Measurements from ENCODE around the gene SPACA5B.
"Not testable (repeated sequence)": the region's sequence is repeated elsewhere in the genome, so short reads cannot be mapped to it uniquely, and the experiment has no call there.

SPACA5B gene

GRCh38 chrX:48130326-48130725 lies at the start of gene SPACA5B:
Gene SPACA5B (plus strand): TSS chrX:48130626. CDS start chrX:48130688, 62 bp downstream.
- DNase-seq, result not testable (repeated sequence)

GRCh38 chrX:48083212-48083611 lies 47.2 kb upstream of the SPACA5B start:
- no peak for TF ChIP-seq POLR2A (IDR thresholded peaks at IDR 0.05; ENCODE audit: low read length)
- no peak for TF ChIP-seq GATA1 (IDR thresholded peaks at IDR 0.05; ENCODE audit: low read depth, low read length)
- peak; percentile 29 to 54 for DNase-seq

DNA sequence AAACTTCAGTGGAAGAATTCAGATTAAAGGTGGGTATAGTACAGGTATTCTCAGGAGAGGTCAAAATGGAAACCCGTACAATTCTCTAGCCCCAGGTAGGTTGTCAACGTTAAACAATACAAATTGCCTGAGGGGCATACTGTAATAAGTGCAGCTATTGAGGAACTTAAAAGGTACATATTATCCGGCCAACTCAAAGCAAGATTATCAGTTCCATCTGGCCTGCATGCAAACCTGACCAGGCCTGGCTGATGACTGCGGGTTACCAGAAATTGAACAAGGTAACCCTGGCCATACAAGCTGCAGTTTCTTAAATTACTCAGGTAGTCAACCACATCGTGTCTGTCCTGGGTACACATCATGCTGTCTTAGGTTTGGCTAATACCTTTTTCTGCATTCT lies 46.7 kb upstream of the SPACA5B start:
- TF ChIP-seq POLR2A (IDR thresholded peaks at IDR 0.05; ENCODE audit: low read length) (no peak), GATA1 (IDR thresholded peaks at IDR 0.05; ENCODE audit: low read depth, low read length) (no peak)
- no peak for DNase-seq

- TF ChIP-seq GATA1 (IDR thresholded peaks at IDR 0.05; ENCODE audit: low read depth, low read length) (no peak), POLR2A (IDR thresholded peaks at IDR 0.05; ENCODE audit: low read length) (no peak)
- DNase-seq, result no peak
These were observed 44.3 kb upstream of the SPACA5B start for GRCh38 chrX:48086082-48086481.

DNA sequence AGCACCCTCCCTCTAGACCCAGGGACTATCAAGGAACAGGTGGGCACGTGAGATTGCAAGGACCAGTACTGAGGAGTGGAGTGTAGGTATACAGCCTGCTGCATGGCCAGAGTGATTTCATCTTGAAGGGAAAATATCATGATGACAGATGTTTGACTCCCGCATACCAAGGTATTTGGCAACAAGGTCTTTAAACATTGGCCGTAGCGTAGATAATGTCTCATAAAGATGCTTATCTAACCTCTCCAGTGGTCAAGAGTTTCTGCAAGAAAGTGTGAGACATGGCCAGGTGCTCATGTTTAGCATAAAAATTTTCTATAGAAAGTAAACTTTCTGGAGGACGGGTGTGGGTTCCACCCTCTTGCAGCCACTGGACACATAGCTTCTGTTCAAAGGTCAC lies 40.3 kb upstream of the SPACA5B start:
- DNase-seq, result no peak
- TF ChIP-seq GATA1 (IDR thresholded peaks at IDR 0.05; ENCODE audit: low read depth, low read length), result no peak
- TF ChIP-seq POLR2A (IDR thresholded peaks at IDR 0.05; ENCODE audit: low read length), result no peak

DNA sequence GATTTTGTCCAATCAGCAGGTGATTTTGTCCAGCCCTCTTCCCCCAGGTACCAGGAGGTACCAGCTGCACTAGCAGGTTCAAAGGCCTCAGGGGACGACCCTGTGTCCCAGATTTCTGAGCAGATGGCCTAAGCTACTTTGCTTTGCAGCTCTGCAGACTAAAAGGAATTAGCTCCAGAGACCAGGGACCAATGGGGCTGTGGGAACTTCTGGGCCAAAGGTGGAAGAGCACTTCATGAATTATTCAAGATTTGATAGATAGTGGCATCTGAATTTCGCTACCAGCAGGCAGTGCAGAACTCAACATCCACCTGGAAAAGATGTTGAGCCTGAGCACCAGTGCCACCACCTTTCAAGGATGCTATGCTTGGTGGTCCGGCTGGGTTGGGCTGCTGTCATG lies 37.9 kb upstream of the SPACA5B start:
- DNase-seq, result not testable (repeated sequence)

DNA sequence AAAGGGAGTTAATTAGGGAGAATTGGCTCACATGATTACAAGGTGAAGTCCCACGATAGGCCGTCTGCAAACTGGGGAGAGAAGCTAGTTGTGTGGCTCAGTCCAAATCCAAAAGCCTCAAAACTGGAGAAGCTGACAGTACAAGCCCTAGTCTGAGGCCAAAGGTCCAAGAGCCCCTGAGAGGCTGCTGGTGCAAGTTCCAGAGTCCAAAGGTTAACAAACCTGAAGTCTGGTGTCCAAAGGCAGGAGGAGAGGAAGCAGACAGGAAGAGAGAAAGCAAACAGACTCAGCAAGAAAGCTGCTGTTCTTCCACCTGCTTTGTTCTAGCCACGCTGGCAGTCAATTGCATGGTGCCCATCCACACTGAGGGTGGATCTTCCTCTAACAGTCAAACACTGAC lies 29.0 kb upstream of the SPACA5B start:
- TF ChIP-seq GATA1 (IDR thresholded peaks at IDR 0.05; ENCODE audit: low read depth, low read length) (no peak), POLR2A (IDR thresholded peaks at IDR 0.05; ENCODE audit: low read length) (no peak)
- DNase-seq, result no peak

GRCh38 chrX:48102874-48103374 lies 27.5 kb upstream of the SPACA5B start:
- no peak for DNase-seq
- TF ChIP-seq GATA1 (IDR thresholded peaks at IDR 0.05; ENCODE audit: low read depth, low read length), result no peak
- no peak for TF ChIP-seq POLR2A (IDR thresholded peaks at IDR 0.05; ENCODE audit: low read length)

- peak; percentile 0 to 1 for DNase-seq
- TF ChIP-seq GATA1 (IDR thresholded peaks at IDR 0.05; ENCODE audit: low read depth, low read length), result no peak
- TF ChIP-seq POLR2A (IDR thresholded peaks at IDR 0.05; ENCODE audit: low read length), result no peak
These were observed 22.7 kb upstream of the SPACA5B start for GRCh38 chrX:48107717-48108116.

- not testable (repeated sequence) for DNase-seq
These were observed 5.1 kb upstream of the SPACA5B start for GRCh38 chrX:48125286-48125685.

DNA sequence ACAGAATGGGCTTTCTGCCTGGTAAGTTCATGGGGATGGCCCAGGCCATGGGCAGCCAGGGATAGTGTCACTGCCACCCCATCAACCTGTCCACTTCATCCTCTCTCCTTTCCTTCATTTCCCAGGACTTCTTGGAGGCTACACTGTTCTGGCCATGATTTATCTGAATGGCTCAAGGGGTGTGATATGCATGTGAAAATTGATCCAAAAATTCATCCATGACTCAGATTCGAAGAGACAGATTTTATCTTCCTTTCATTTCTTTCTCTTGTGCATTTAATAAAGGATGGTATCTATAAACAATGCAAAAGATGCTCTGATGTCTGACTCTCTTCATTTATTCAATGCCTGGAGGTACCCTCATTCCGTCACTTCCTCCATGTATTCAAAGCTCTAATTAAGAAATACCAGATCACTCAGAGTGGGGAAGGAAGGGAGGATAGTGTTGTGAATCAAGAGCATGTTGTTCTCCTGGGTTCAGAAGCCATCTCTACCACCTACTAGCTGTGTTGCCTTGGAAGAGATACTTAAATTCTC lies 1.9 kb downstream of the SPACA5B start:
- not testable (repeated sequence) for DNase-seq

DNA sequence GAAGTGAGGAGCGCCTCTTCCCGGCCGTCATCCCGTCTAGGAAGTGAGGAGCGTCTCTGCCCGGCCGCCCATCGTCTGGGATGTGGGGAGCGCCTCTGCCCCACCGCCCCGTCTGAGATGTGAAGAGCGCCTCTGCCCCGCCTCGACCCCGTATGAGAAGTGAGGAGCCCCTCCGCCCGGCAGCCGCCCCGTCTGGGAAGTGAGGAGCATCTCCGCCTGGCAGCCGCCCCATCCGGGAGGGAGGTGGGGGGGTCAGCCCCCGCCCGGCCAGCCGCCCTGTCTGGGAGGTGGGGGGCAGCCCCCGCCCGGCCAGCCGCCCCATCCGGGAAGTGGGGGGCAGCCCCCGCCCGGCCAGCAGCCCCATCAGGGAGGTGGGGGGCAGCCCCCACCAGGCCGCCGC lies 8.7 kb downstream of the SPACA5B start:
- DNase-seq, result not testable (repeated sequence)

DNA sequence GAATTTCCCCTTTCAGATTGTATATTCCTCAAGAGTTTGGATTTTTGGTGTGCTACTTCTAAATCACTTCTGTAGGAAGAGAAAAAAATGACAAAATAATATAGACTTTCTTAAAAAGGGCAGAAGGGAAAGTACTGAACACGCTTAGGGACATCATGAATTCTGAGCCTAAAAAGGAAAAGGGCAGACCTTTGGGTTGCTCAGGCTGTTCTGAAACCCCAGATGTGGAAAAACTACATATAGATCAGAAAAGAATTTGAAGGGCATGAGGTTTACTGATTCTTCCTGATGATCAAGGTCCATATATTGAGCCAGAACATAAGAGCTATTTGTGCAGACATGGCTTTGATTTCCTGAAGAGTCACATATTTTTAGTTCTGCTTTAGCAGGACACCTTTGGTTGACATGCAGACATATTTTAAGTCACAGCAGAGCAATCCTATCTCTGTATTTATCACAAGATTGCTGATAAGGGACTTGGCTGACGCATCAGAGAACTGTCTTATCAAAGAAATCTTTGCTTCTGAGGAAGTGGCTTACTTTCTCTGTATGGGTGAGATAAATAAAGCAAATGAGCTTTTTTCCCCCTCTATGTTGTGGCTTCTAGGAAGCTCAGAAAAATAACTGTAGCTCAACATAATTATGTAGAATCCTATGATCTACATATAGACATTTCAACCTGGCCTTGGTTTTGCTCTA lies 11.5 kb downstream of the SPACA5B start:
- DNase-seq, result not testable (repeated sequence)

- DNase-seq, result not testable (repeated sequence)
These were observed 12.3 kb downstream of the SPACA5B start for GRCh38 chrX:48142697-48143096.

GRCh38 chrX:48153769-48154168 lies 23.3 kb downstream of the SPACA5B start:
- TF ChIP-seq POLR2A (IDR thresholded peaks at IDR 0.05; ENCODE audit: low read length), result no peak
- no peak for TF ChIP-seq GATA1 (IDR thresholded peaks at IDR 0.05; ENCODE audit: low read depth, low read length)
- no peak for DNase-seq

- TF ChIP-seq GATA1 (IDR thresholded peaks at IDR 0.05; ENCODE audit: low read depth, low read length) (no peak), POLR2A (IDR thresholded peaks at IDR 0.05; ENCODE audit: low read length) (no peak)
- DNase-seq, result no peak
These were observed 24.4 kb downstream of the SPACA5B start for GRCh38 chrX:48154796-48155195.

Measured in erythroblast (primary cell).